C4-2B (cell line): ENCODE data around the gene IL26.

ENCODE experiments used
- ZFX ChIP-seq: fragments of 450-650 bp; IDR thresholded peaks from 2 replicates; pipeline ENCODE4 v1.6.1; 2017
- TF ChIP-seq, protein P1 (sequence below): fragments of 450-650 bp; conservative IDR thresholded peaks from 2 replicates; pipeline ENCODE4 v1.5.1; 2017; ENCODE audit warnings: mild to moderate bottlenecking

DNA sequence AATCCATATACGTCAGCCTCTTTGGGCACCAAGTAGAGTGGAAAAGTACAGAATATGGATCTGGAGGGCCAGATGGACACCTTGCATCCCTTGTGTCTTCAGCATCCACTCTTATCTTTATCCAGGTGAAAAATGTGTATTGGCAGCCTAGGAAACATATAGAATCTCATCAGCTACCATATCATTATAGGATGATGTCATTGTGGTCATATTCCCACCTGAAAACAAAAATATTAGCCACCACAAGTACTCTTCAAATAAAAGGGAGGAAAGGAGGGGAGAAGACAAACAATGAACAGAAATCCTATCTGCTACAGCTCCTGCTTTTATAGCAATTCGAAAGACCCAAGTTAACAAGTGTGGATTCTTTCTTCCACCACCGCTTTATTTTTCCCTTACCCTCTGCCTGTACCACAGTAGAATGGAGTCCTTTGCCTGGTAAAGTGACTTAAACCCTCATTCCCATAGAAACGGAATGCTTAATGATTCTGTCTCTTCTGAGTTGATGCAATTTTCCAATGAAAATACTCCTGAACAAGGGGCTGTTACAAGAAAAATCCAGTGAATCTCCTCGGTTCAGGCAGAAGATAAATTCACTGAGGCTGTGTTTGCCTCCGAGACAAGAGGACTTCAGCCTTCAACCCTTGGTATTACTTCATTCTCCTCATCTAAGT lies 13.8 kb upstream of the IL26 start:
- TF ChIP-seq, protein P1, sequence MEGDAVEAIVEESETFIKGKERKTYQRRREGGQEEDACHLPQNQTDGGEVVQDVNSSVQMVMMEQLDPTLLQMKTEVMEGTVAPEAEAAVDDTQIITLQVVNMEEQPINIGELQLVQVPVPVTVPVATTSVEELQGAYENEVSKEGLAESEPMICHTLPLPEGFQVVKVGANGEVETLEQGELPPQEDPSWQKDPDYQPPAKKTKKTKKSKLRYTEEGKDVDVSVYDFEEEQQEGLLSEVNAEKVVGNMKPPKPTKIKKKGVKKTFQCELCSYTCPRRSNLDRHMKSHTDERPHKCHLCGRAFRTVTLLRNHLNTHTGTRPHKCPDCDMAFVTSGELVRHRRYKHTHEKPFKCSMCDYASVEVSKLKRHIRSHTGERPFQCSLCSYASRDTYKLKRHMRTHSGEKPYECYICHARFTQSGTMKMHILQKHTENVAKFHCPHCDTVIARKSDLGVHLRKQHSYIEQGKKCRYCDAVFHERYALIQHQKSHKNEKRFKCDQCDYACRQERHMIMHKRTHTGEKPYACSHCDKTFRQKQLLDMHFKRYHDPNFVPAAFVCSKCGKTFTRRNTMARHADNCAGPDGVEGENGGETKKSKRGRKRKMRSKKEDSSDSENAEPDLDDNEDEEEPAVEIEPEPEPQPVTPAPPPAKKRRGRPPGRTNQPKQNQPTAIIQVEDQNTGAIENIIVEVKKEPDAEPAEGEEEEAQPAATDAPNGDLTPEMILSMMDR: no peak
- no peak for TF ChIP-seq ZFX
